ENCODE data around the gene PTPRD.

Gene PTPRD

DNA sequence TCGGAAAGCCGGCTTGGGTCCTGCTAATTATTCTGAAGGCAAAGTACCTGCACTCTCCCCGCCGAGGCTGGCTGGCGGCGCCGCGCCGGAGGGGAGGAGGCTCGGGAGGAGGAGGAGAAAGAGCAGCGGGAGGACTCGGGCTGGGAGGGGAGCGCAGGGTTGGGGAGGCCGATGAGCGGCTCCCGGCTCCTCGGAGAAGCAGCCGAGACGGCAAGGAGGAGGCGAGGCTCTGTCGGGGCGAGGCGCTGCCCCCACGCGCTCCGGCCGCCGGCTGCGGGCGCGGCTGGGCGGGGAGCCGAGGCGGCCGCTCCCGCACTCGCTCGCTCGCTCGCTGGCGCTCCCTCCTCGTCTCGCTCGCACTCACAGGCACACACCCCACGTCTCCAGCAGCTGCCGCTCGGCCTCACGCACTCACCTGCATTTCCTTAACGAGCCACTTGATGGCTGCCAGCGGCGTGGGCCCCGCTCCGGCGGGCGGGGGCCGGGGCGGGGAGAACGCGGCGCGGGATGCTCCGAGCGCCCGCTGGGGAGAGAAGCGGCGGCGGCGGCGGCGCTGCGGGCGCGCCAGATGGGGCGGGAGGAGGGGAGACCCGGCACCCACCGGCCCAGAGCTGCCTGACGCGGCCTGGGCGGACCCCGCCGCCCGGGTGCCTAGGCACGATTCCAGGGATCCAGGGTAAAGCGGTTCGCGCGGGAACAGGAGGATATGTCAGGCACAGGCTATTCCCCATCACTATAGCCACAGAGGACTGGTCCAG lies at the start of gene PTPRD:
Gene PTPRD (minus strand): TSS at position 362 of the 758 bp plus-strand sequence.
- peak; percentile 39 for DNase-seq

- DNase-seq: no peak
These were observed 49.2 kb upstream of the PTPRD start for GRCh38 chr9:10661994-10662393.

- no peak for DNase-seq
These were observed 48.6 kb upstream of the PTPRD start for GRCh38 chr9:10661376-10661775.

DNA sequence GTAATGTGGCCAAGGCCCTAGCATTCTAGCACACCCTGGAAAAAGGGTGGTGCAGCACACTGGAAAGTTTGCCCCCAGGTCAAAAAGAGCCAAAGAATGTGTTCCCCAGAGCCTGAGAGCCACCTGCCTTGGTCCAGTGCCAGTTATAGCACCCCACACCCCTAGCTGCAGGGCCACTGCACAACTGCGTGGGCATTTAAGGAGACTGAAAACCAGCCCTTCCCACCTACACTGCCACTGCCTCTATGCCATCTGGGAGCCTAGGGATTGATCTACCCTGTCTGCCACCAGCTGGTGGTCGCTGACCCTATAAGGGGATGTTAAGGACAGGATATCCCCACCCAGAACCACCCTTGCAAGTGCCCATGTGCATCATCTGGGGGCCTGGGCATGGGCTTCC lies 38.2 kb upstream of the PTPRD start:
- DNase-seq: peak; percentile 10

- DNase-seq: no peak
These were observed 36.3 kb upstream of the PTPRD start for GRCh38 chr9:10649076-10649475.

DNA sequence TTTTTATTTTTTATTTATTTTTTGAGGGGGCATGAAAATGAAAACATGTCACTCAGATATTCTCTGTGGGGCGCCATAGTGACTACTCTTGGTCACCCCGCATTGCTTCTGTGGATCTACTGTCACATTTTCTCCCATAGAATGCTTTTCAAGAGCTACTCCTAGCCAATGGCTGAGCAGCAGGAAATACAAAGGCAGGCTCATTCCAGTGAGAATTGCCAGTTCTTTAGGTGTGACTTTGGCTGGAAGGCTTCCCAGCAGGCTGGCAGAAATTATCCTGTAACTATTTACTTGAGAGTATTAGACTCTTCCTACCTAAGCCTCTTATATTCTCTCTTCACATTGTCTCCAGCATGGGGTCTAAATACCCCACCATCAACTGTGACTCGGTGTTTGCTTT lies 21.0 kb upstream of the PTPRD start:
- DNase-seq: no peak

- no peak for DNase-seq
These were observed 1.5 kb upstream of the PTPRD start for GRCh38 chr9:10614196-10614800.

DNA sequence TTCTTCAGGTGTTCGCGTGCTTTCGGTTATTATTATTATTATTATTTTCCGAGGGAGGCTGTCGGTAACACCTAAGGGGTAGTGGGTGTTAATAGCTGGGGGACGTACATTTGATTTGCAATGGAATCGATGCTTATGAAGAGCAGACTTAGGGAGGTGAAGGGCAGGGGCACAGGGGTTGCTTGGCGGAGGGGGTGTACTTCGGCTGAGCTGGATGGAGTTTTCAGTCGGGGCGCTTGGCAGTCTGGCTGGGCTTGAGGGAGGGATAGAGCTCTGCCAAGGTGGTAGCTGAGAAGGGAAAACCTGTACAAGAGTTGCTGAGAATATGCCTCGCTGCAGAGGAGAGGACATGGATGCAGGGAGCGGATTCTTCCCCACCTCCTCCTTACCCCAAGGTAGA lies 617 bp upstream of the PTPRD start:
- DNase-seq: no peak

DNA sequence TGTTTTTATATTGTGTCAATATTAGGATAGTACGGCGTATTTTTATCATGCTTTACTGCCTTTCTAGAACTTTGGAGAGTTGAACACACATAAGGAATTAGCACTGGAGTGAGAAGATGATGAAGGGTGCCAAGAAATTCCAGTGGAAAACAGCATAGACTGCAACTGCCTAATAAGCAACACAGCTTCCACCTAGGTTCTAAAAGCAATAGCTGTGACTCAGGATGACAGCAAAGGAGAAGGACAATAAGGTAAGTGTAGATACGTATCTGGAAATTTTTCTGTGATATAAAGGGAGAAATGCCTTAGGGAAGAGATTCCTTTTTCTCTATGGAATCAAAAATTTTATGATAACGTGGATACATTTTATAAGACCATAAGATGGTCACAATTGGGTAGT lies 7.4 kb downstream of the PTPRD start:
- DNase-seq: no peak

GRCh38 chr9:10604927-10605326 lies 7.9 kb downstream of the PTPRD start:
- no peak for DNase-seq

- DNase-seq: no peak
These were observed 15.0 kb downstream of the PTPRD start for GRCh38 chr9:10597801-10598200.

DNA sequence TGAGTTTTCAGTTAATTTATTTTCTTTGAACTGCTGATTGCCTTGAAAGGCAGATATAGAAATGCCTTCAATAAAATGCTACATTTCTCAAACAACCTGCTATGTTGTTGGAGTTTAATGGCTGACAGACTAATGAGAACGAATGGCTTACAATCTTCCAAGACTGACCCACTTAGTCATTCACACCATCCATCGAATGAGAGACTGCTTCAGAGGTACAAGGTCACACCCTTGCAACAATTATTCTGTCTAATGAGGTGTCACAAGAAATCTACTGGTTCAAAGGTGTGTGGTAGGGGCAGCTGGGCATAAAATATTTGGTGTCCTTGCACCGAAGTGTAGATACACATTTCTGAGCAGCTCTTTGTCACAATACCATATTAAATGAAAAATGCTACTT lies 18.3 kb downstream of the PTPRD start:
- no peak for DNase-seq

DNA sequence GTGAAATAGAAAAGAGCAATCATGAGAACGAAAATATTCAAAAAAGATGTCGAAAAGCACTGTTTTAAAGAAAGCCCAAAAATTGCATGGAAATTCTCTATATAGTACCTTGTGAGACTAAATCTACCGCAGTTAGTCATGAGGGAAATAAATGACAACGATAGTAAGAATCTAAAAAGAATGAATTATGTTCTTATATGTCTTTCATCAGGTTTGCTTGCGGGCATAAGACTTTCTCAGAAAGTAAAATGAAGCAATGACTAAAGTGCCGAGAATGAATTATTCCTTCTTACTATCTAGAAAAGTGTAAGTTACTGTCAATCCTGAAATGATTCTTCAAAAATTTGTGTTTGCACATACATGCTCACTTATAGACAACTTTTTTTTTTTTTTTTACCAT lies 26.4 kb downstream of the PTPRD start:
- no peak for DNase-seq

DNA sequence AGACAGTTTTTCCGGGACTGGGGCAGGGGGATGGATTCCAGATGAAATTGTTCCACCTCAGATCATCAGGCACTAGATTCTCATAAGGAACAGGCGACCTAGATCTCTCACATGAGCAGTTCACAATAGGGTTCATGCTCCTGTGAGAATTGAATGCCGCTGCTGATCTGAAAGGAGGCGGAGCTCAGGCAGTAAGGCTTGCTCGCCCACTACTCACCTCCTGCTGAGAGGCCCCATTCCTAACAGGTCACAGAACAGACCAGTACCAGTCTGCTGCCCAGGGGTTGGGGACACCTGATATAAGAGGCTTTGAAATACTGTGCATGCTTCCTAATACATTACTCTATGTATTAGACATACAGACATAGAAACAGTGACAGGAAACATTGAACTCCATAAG lies 41.1 kb downstream of the PTPRD start:
- no peak for DNase-seq

DNA sequence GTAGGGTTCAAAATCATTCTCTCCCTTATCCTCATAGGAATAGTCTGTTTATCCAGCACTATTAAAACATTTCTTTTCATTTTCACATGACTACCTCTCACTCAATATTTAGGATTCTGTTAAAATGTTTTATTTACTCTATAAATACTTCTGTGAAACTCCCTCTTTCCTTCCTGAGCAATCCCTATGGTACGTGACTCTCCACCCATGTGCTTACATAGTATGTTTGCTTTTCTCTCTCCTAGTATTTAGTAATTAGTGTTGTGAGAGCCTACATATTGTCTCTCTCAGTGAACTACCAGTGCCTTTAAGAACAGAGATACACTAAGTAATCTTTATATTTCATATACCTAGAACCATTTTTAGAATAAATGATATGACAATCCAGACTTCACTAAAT lies 46.0 kb downstream of the PTPRD start:
- DNase-seq: no peak

- no peak for DNase-seq
These were observed 50.0 kb downstream of the PTPRD start for GRCh38 chr9:10562581-10563343.

DNA sequence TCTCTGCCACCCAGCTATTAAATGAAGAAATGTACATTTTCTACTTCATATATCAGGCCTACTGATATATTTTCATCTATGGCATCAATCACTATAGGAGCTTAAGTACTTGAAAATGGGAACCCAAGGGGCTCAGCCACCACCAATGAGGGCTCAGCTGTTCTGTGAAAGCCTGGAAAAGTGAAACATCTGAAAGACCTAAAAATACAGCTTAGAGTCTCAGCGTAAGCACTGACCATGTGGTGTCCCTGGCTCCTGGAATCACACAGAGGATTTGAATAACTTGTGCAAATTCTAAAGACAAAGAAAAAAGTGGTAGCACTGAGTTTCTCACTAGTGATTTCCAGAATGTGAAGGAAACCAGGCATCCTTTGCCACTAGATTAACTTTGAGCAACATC lies 64.5 kb downstream of the PTPRD start:
- no peak for DNase-seq

DNA sequence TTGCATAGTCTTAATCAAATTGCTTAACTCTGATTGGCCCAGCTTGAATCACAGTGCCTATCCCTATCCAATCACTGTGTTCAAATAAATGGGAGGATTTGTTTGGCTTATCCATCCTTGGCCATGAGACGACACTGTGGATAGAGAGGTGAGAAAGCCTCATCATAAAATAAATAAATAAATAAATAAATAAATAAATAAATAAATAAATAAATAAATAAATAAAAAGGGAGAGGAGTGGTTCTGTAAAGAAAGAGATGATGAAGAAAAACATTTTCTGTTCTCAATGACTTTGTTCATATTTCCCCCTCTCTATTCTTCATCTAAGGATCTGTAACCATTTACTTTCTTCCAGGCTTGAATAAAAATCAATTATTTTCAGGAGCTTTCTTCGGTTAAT lies 74.7 kb downstream of the PTPRD start:
- no peak for DNase-seq

DNA sequence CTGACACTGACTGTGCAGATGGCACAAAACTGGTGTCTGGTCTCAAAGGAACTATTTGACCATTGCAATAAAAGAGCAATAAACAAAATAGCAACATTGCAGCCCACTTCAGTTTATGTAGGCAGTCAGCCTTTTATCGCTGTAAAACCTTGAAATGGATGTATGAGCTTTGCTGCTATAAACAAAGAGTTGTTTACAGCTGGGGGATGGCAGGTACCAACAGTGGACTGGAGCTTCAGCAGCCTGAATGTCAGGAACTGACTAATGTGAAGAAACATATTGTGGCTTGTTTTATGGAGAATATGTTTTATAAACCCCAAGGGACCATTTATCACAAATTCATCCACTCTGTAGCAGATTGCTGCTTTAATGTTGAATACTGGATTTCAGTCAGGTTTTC lies 78.0 kb downstream of the PTPRD start:
- no peak for DNase-seq

- no peak for DNase-seq
These were observed 86.8 kb downstream of the PTPRD start for GRCh38 chr9:10525972-10526371.

DNA sequence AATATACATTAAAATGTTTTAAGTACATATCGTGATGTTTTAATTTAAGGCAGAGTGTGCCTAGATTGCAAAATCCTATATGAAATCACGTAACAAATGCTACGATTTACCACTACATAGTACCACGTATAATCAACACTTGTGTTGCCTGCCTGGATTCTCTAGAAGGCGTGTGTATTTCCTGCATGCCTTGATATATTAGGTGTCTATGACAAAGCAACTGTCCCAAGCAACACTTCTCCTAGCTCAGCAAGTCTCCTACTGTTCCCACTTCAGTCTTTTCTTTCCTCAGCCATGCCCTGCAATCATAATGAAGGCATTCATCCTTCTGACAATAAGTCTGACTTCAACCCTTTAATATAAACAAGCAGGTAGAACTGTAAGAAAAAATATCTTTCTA lies 89.6 kb downstream of the PTPRD start:
- DNase-seq: no peak

GRCh38 chr9:10512144-10512543 lies 100.7 kb downstream of the PTPRD start:
- DNase-seq: no peak

DNA sequence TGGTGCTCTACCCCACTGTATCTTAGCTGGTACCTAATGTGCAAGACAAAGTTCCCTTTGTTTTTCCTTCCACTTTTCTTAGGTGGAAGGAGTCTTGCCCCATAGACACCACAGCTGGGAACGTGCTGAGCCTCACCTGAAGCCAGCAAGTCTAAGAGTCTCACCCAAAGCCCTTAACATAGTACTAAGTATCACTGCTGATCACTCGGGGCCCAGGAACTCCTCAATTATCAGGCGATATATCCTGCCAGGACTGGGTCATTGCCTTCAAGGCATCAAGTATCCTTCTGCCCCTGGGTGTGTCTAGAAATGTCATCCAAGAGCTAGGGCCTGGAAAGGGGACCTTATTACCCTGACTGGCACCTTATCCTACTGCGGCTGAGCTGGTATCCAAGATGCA lies 123.9 kb downstream of the PTPRD start:
- no peak for DNase-seq

DNA sequence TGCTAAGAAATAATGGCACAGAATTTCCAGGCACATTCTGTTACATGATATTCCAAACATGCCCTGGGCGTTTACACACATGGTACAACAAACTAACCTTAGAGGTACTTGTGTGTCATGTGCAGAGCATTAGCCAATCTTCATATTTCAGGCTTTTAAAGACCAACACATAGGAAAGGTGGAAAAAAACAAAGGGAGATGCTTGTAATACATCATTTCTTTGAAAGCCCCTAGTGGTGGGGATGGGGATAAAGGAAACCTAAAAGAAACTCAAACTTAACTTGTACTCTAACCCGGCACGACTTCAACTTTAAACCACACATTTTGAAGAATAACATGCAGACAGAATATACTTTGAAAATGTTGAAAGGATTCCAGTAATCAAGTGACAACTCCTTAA lies 133.6 kb downstream of the PTPRD start:
- DNase-seq: no peak
